Adrenal gland (tissue), 12 donors: ENCODE data around the gene TACC2. TPM values are rescaled to one million over a fixed set of nuclear protein-coding genes. Genes with fewer than 3 reads are reported as not detected.

ENCODE experiments used
- DNase-seq, 7 donors: peaks; one replicate each; pipeline ENCODE4 v3.0.0-alpha.2; 2019 to 2020
- H3K27ac ChIP-seq, 5 donors: fragments of 200-600 bp; sonication (generic) in 4 of 5; 1 replicate in 3 of 5; 2 replicates in 2 of 5; pipeline versions ENCODE4 v1.5.1 to v1.8.0; 2016 to 2020; ENCODE audit warnings: mild to moderate bottlenecking in 1 of 5
- H3K27me3 ChIP-seq: fragments of 200-600 bp; 2 replicates; pipeline ENCODE4 v1.8.0; 2021
- H3K36me3 ChIP-seq, 2 donors: fragments of 200-600 bp; replicated peaks in 1 of 2; 1 replicate in 1 of 2; 2 replicates in 1 of 2; pipeline versions ENCODE4 v1.5.1 to v1.8.0; 2018 to 2022
- H3K4me1 ChIP-seq, 2 donors: fragments of 200-600 bp; replicated peaks in 1 of 2; 1 replicate in 1 of 2; 2 replicates in 1 of 2; pipeline versions ENCODE4 v1.5.1 to v1.8.0; 2018 to 2021
- H3K4me3 ChIP-seq, 4 donors: fragments of 200-600 bp; sonication (generic) in 3 of 4; one replicate each; pipeline ENCODE4 v1.5.1; 2016 to 2018
- H3K9me3 ChIP-seq, 3 donors: fragments of 200-600 bp; sonication (generic) in 1 of 3; replicated peaks in 1 of 3; 1 replicate in 2 of 3; 2 replicates in 1 of 3; pipeline versions ENCODE4 v1.5.1 to v1.8.0; 2016 to 2021
- POLR2A ChIP-seq, 2 donors: fragments of 450-650 bp; IDR thresholded peaks; one replicate each; pipeline ENCODE4 v1.6.1; 2017; ENCODE audit warnings: antibody characterized with exemption in 2 of 2, mild to moderate bottlenecking in 2 of 2, moderate library complexity in 1 of 2
- WGBS, 4 donors: extraction: QIAGEN DNeasy Blood & Tissue Kit in 2 of 4; methylation state at CpG; one replicate each; pipeline versions ENCODE4 v1.1.5 to v1.1.7; 2013 to 2017; 5-methylcytosine and 5-hydroxymethylcytosine counted together
- intact Hi-C, 2 donors: fragments of 100-400 bp; cut with DNase I; formaldehyde crosslinking; loops; one replicate each; pipeline versions ENCODE4 v1.14.1 to v1.15.0; 2022 to 2023
- polyA plus RNA-seq, 3 donors: library from polyadenylated mRNA; stranded (reverse); fragments of 200-250 nt in 2 of 3; fragments of 350-450 nt in 1 of 3; fragmentation: Illumina TruSeq in 1 of 3; extraction: RNeasy Lipid Tissue Mini Kit (QIAGEN cat#74804) in 1 of 3; gene quantifications; one replicate each; pipeline ENCODE4 v1.2.3, GENCODE V29; 2013 to 2014
- total RNA-seq, 9 donors: library from RNA; depleted of rRNA in 4 of 9; stranded (reverse); fragments of >200 nt in 4 of 9; fragments of 120-200 nt in 1 of 9; fragmentation: NEBNext Ultra II Directional in 1 of 9; extraction: Animal tissue kit (Norgen Biotek cat#: 25700) in 1 of 9; gene quantifications; one replicate each; pipeline versions ENCODE4 v1.1.0 to v1.2.4, GENCODE V29; 2013 to 2023
- TF ChIP-seq, protein P1 (sequence below), 6 experiments: fragments of 450-650 bp in 4 of 6; fragments of 200-600 bp in 2 of 6; sonication (generic) in 1 of 6; IDR thresholded peaks; 1 replicate in 5 of 6; 2 replicates in 1 of 6; pipeline versions ENCODE4 v1.5.1 to v1.8.0; 2016 to 2021; ENCODE audit warnings: antibody characterized with exemption in 6 of 6, mild to moderate bottlenecking in 2 of 6, moderate library complexity in 1 of 6
- donor health status: healthy with polysubstance abuse.
- donor health status: Bipolar disorder and iron deficiency.
- donor health status: DM: yes; HTN: yes; CAD: no.
- donor health status: DM: no; HTN: no; CAD: no.
- donor health status: DM: no; HTN: no; CAD: no.
- donor health status: DM: yes; HTN: yes; CAD: no.

Gene TACC2
- total and polyA plus RNA-seq, 12 donors: 11.3 to 45.7 (median 26.3) TPM

DNA sequence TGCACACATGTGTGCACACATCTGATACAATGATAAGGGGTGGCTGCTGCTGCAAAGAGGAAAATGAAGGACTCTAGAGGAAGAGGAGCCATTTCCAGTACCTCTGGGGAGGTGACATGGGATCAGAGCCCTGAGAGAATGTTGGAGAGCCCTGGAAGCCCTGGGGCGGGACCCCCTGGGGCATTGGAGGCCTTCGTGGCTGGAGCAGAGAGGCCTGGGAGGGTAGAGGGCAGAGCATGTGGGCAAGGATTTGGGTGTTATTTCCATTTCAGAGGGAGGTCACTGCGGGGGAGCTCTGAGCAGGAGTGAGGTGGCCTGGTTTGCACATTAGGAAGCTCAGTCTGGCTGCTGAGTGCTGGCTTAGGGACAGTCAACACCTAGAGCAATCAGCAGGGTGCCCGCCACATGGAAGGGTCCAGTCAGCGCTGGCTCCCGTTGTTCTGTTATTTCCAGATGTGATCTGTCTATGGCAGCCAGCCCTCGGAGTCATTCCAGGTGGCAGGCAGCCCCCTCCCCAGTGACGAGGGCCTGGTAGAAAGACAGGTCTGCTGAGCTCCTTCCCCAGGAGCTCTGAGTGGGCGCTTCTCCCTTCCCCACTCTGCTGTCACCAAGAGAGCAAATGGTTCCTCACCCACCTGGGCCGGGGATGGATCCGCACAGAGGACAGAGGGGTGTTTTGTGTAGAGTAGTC, 258.0 kb downstream of the TACC2 start:
- no peak overlapping the region for H3K27ac ChIP-seq
- H3K27me3 ChIP-seq: no peaks in the 10 kb centered on the region
- no peak overlapping the region for H3K4me3 ChIP-seq
- H3K9me3 ChIP-seq: no peaks in the 10 kb centered on the region
- H3K4me1 ChIP-seq: no peaks in the 10 kb centered on the region
- DNase-seq: no peak
- intact Hi-C loops: no loop called here
- WGBS, 4 donors: 92 to 99% (median 95%) methylated on average over 7 to 11 of the region's 11 CpGs
- no peaks in the 10 kb centered on the region for H3K36me3 ChIP-seq
- TF ChIP-seq, protein P1, sequence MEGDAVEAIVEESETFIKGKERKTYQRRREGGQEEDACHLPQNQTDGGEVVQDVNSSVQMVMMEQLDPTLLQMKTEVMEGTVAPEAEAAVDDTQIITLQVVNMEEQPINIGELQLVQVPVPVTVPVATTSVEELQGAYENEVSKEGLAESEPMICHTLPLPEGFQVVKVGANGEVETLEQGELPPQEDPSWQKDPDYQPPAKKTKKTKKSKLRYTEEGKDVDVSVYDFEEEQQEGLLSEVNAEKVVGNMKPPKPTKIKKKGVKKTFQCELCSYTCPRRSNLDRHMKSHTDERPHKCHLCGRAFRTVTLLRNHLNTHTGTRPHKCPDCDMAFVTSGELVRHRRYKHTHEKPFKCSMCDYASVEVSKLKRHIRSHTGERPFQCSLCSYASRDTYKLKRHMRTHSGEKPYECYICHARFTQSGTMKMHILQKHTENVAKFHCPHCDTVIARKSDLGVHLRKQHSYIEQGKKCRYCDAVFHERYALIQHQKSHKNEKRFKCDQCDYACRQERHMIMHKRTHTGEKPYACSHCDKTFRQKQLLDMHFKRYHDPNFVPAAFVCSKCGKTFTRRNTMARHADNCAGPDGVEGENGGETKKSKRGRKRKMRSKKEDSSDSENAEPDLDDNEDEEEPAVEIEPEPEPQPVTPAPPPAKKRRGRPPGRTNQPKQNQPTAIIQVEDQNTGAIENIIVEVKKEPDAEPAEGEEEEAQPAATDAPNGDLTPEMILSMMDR (IDR thresholded peaks at IDR 0.05): no peak
- TF ChIP-seq POLR2A (IDR thresholded peaks at IDR 0.05): no peak

DNA sequence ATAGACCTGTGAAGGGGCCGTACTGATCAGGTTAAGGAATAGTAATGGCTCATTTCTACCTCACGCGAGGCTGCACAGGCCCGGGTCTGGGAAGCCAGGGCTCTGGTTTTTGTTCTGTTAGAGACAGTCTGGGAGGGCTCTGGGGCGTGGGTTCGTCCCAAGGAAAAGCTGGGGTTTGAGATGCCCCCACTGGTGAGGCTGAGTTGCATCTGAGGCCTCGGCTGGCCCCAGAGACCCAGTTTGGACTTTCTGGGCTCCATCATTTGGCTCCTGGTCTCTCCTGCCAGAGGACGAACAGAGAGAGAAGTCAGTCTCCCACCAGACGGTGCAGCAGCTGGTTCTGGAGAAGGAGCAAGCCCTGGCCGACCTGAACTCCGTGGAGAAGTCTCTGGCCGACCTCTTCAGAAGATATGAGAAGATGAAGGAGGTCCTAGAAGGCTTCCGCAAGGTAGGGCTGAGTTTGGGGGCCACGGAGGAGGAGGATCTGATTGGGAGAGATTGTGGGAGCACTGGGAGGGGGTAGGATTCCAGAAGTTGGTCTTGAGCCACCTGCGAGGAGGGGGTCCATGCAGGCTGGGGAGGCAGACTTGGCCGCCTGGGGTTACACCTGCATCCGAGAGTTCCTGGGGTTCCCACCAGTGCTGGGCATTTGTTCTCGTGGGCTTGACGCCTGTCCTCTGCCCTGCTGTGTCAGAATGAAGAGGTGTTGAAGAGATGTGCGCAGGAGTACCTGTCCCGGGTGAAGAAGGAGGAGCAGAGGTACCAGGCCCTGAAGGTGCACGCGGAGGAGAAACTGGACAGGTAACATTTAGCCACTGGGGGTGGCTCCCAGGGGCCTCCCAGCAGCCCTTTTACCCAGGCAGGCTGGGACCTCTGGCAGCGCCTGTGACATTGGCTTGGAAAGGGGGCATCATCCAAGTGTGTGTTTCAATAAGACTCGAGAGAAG, 259.7 kb downstream of the TACC2 start:
- no peak for DNase-seq
- H3K9me3 ChIP-seq: no peaks in the 10 kb centered on the region
- intact Hi-C loops: no loop called here
- H3K27me3 ChIP-seq: no peaks in the 10 kb centered on the region
- TF ChIP-seq POLR2A (IDR thresholded peaks at IDR 0.05): no peak
- TF ChIP-seq, protein P1 (IDR thresholded peaks at IDR 0.05): no peak
- 93 to 97% (median 96%) methylated on average over 22 to 25 of the region's 25 CpGs for WGBS, 4 donors
- no peak overlapping the region for H3K27ac ChIP-seq
- H3K36me3 ChIP-seq: no peaks in the 10 kb centered on the region
- H3K4me1 ChIP-seq: peaks cover 0 to 1% of the 10 kb centered on the region in 2 donors
- H3K4me3 ChIP-seq: no peak overlapping the region

DNA sequence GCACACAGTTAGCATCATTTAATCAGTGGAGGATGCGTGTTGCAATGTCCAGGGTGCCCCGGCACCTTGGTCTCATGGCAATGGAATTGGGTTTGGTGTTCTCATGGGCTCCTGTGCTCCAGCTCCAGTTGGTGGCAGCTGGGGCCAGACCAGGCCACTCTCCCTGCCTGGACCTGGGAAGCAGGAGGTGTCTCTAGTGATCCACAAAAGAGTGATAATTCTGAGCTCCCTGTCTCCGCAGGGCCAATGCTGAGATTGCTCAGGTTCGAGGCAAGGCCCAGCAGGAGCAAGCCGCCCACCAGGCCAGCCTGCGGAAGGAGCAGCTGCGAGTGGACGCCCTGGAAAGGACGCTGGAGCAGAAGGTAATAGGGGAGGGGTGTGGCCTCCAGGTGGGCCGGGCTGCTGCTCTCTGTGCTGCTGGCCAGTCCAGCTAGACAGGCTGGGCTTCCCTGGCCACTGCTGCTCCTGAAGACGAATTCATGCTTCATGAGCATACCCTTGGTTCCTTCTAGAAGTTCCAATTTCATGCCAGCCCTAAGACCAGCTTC, 260.4 kb downstream of the TACC2 start:
- TF ChIP-seq POLR2A (IDR thresholded peaks at IDR 0.05): no peak
- Histone ChIP-seq H3K27ac (no peak overlapping the region), H3K4me3 (no peak overlapping the region), H3K4me1 (peaks cover 0 to 9% of the 10 kb centered on the region in 2 donors), H3K9me3 (no peaks in the 10 kb centered on the region), H3K36me3 (no peaks in the 10 kb centered on the region), H3K27me3 (no peaks in the 10 kb centered on the region)
- intact Hi-C loops: no loop called here
- 88 to 94% (median 92%) methylated on average over 10 to 11 of the region's 11 CpGs for WGBS, 4 donors
- DNase-seq: no peak

DNA sequence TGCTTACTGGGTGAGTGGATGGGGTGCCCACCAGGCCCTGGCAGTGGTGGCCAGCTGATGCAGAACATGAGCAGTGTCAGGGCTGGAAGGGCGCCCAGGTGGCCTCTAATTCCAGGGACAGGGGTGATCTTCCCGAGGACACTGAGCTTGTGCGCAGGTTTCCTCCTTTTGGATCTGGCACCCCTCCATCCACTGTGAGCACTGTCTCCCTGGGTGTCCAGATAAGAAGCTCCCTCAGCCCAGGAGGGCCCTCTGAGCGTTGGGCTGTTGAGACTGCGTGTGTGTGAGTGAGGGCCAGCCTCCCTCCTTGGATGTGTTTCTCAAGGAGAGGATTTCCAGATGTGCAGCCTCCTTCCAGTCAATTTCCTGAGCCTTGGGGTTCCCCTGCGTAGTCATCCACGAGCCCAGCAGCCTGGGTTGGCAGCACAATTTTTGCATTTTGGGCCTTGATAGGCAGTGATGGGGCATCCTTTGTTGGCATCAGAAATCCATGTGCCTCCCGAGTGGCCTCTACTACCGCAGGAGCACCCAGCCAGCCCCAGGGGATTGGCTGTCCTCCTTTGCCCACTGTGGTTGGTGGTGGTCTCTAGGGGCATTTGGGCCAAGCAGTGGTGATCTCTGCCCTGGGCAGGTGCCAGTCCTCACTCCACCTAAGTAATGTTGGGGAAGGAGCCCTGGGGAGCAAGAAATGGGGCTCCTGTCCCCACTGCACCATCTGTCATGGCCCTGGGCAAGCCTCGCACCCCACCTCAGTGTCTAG, 261.2 kb downstream of the TACC2 start:
- H3K9me3 ChIP-seq: no peaks in the 10 kb centered on the region
- WGBS, 4 donors: 87 to 97% (median 91%) methylated on average over 6 to 10 of the region's 10 CpGs

More for the DNA sequence above, 261.2 kb downstream of the TACC2 start:
- Histone ChIP-seq H3K4me3 (no peak overlapping the region), H3K36me3 (no peaks in the 10 kb centered on the region), H3K27ac (no peak overlapping the region), H3K4me1 (peaks cover 0 to 9% of the 10 kb centered on the region in 2 donors), H3K27me3 (no peaks in the 10 kb centered on the region)
- DNase-seq: no peak
- intact Hi-C loops: no loop called here
- TF ChIP-seq, protein P1 (IDR thresholded peaks at IDR 0.05): no peak
- no peak for TF ChIP-seq POLR2A (IDR thresholded peaks at IDR 0.05)
